ENCODE results near the gene FAM200C. TPM values are rescaled to one million over a fixed set of nuclear protein-coding genes. Genes with fewer than 3 reads are reported as not detected.

The FAM200C gene
- polyA plus RNA-seq, 1 donor (not counting 4 experiments of a cell fraction or from before 2014, with no cell fraction given) = 1.7 TPM

- Histone ChIP-seq H4K20me1 (ENCODE audit: control insufficient read depth, extremely low read depth, insufficient read depth, low read length) (no peaks in the 10 kb centered on the region), H3K36me3 (ENCODE audit: control insufficient read depth in 2 of 2, extremely low read depth in 1 of 2, insufficient read depth in 2 of 2, low read length in 2 of 2) (no peaks in the 10 kb centered on the region), H3K9me3 (ENCODE audit: control insufficient read depth, low read depth, low read length) (no peaks in the 10 kb centered on the region), H3K27ac (ENCODE audit: control insufficient read depth, insufficient read depth, low read length) (no peak overlapping the region), H3K9me1 (ENCODE audit: control insufficient read depth, extremely low read depth, insufficient read depth, low read length) (no peaks in the 10 kb centered on the region), H3K79me2 (ENCODE audit: control insufficient read depth, insufficient read depth, low read length) (no peaks in the 10 kb centered on the region), H3K4me3 (ENCODE audit: control insufficient read depth in 2 of 3, extremely low read depth in 1 of 3, insufficient read depth in 2 of 3, low read depth in 1 of 3, low read length in 3 of 3) (no peak overlapping the region), H2AFZ (ENCODE audit: control insufficient read depth, low read length) (no peak overlapping the region), H3K9ac (ENCODE audit: control insufficient read depth, extremely low read depth, insufficient read depth, low read length) (no peak overlapping the region), H3K4me2 (ENCODE audit: control insufficient read depth, extremely low read depth, insufficient read depth, low read depth, low read length) (no peak overlapping the region), H3K27me3 (ENCODE audit: control insufficient read depth, extremely low read depth, insufficient read depth, low read length) (peaks cover 5% of the 10 kb centered on the region), H3K4me1 (ENCODE audit: control insufficient read depth, extremely low read depth, insufficient read depth, low read length) (no peaks in the 10 kb centered on the region)
- TF ChIP-seq EZH2 (IDR thresholded peaks at IDR 0.05; ENCODE audit: low read length) (no peak), CTCF (optimal IDR thresholded peaks at IDR 0.05 in 1 of 3, IDR thresholded peaks at IDR 0.05 in 1 of 3, conservative IDR thresholded peaks at IDR 0.05 in 1 of 3; ENCODE audit: extremely low read depth in 1 of 3, insufficient read depth in 2 of 3, low read length in 3 of 3) (no peak)
- FAIRE-seq = no peak
- DNase-seq (ENCODE audit: low read depth, low spot score) = no peak
- dilution Hi-C loops (cut with MboI; ENCODE audit: extremely low pct_ligation_motif_present, low sequenced_read_pairs) = no loop called here
These were observed 20.3 kb downstream of the FAM200C start for GRCh38 chr5:160379511-160379910.

DNA sequence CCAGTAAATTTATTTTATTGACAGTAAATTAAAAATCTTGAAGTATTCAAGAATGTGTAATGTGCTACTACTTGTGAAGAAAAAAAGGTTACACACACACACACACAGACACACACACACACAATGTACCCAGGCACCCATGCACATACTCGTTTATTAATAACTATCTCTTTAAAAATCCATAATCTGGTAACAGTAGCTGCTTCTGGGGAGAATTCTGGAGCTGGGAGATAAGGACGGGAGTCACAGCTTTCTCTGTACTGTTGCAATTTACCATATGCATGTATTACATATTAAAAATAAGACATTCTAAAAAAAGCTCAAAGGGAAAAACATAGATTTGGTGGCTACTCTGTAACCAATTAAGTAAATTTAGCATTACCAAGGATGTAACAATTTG is 21.5 kb downstream of the FAM200C start:
- Histone ChIP-seq H3K36me3 (ENCODE audit: control insufficient read depth in 2 of 2, extremely low read depth in 1 of 2, insufficient read depth in 2 of 2, low read length in 2 of 2) (no peaks in the 10 kb centered on the region), H3K27ac (ENCODE audit: control insufficient read depth, insufficient read depth, low read length) (no peak overlapping the region), H4K20me1 (ENCODE audit: control insufficient read depth, extremely low read depth, insufficient read depth, low read length) (no peaks in the 10 kb centered on the region), H3K9me3 (ENCODE audit: control insufficient read depth, low read depth, low read length) (no peaks in the 10 kb centered on the region), H3K9ac (ENCODE audit: control insufficient read depth, extremely low read depth, insufficient read depth, low read length) (no peak overlapping the region), H3K4me3 (ENCODE audit: control insufficient read depth in 2 of 3, extremely low read depth in 1 of 3, insufficient read depth in 2 of 3, low read depth in 1 of 3, low read length in 3 of 3) (no peak overlapping the region), H3K4me2 (ENCODE audit: control insufficient read depth, extremely low read depth, insufficient read depth, low read depth, low read length) (no peak overlapping the region), H3K9me1 (ENCODE audit: control insufficient read depth, extremely low read depth, insufficient read depth, low read length) (no peaks in the 10 kb centered on the region), H3K27me3 (ENCODE audit: control insufficient read depth, extremely low read depth, insufficient read depth, low read length) (peaks cover 11% of the 10 kb centered on the region), H3K4me1 (ENCODE audit: control insufficient read depth, extremely low read depth, insufficient read depth, low read length) (no peaks in the 10 kb centered on the region), H2AFZ (ENCODE audit: control insufficient read depth, low read length) (no peak overlapping the region), H3K79me2 (ENCODE audit: control insufficient read depth, insufficient read depth, low read length) (no peaks in the 10 kb centered on the region)
- no peak for DNase-seq (ENCODE audit: low read depth, low spot score)
- no peak for FAIRE-seq
- dilution Hi-C loops (cut with MboI; ENCODE audit: extremely low pct_ligation_motif_present, low sequenced_read_pairs) = no loop called here
- TF ChIP-seq CTCF (optimal IDR thresholded peaks at IDR 0.05 in 1 of 3, IDR thresholded peaks at IDR 0.05 in 1 of 3, conservative IDR thresholded peaks at IDR 0.05 in 1 of 3; ENCODE audit: extremely low read depth in 1 of 3, insufficient read depth in 2 of 3, low read length in 3 of 3) (no peak), EZH2 (IDR thresholded peaks at IDR 0.05; ENCODE audit: low read length) (no peak)

Measured in keratinocyte (primary cell).